Neural crest cell (in vitro differentiated cells): ENCODE measurements around the gene ALKBH1. TPM values are rescaled to one million over a fixed set of nuclear protein-coding genes. Genes with fewer than 3 reads are reported as not detected.

Source experiments
- DNase-seq: peaks from one replicate; pipeline ENCODE4 v3.0.0; 2021; ENCODE audit warnings: low read depth, mixed read lengths, low spot score
- H3K27ac Mint-ChIP-seq: one replicate; pipeline ENCODE4 v1.8.0; 2021; ENCODE audit warnings: mild to moderate bottlenecking, mixed read lengths; ENCODE audit not compliant: unreplicated experiment
- H3K27me3 Mint-ChIP-seq: 2 replicates; pipeline ENCODE4 v1.8.0; 2021; ENCODE audit warnings: low read depth, mild to moderate bottlenecking, mixed read lengths
- H3K36me3 Mint-ChIP-seq: 2 replicates; pipeline ENCODE4 v1.8.0; 2021; ENCODE audit warnings: low read depth, mild to moderate bottlenecking, mixed read lengths
- H3K4me1 Mint-ChIP-seq: 2 replicates; pipeline ENCODE4 v1.8.0; 2021; ENCODE audit warnings: mixed read lengths
- H3K4me3 Mint-ChIP-seq: one replicate; pipeline ENCODE4 v1.8.0; 2021; ENCODE audit warnings: mild to moderate bottlenecking, mixed read lengths
- H3K9me3 Mint-ChIP-seq: 2 replicates; pipeline ENCODE4 v1.8.0; 2021; ENCODE audit warnings: mixed read lengths
- total RNA-seq: library from RNA; stranded (reverse); gene quantifications from 2 replicates; pipeline ENCODE4 v1.2.1, GENCODE V29; 2021
- TF ChIP-seq, protein P1 (sequence below): fragments of 200-600 bp; sonication (generic); conservative IDR thresholded peaks from 2 replicates; pipeline ENCODE4 v1.5.0; 2021; ENCODE audit warnings: antibody characterized with exemption, mild to moderate bottlenecking

Gene ALKBH1
- total RNA-seq, 1 donor from 2014 or later = 18.1 TPM

DNA sequence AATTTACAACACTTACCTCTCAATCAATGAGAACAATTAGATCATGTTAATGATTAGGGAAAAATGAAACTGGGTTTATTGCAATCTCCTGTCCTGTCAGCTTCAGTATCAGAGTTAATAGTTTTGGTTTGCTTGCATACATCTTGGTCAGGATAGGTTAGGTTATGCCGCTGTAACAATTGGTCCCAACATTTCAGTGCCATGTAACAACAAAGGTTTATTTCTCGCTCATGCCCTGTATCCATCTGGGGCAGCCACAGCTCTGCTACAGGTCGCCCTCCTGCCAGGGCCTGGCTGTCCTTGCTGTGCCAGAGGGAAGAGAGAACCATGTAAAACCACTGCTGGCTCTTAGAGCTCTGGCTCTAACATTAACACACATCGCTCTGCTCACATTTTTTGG, 60.9 kb downstream of the ALKBH1 start:
- no peaks in the 10 kb centered on the region for H3K9me3 Mint-ChIP-seq
- no peak overlapping the region for H3K4me3 Mint-ChIP-seq
- no peaks in the 10 kb centered on the region for H3K27me3 Mint-ChIP-seq
- H3K27ac Mint-ChIP-seq = no peak overlapping the region
- TF ChIP-seq, protein P1, sequence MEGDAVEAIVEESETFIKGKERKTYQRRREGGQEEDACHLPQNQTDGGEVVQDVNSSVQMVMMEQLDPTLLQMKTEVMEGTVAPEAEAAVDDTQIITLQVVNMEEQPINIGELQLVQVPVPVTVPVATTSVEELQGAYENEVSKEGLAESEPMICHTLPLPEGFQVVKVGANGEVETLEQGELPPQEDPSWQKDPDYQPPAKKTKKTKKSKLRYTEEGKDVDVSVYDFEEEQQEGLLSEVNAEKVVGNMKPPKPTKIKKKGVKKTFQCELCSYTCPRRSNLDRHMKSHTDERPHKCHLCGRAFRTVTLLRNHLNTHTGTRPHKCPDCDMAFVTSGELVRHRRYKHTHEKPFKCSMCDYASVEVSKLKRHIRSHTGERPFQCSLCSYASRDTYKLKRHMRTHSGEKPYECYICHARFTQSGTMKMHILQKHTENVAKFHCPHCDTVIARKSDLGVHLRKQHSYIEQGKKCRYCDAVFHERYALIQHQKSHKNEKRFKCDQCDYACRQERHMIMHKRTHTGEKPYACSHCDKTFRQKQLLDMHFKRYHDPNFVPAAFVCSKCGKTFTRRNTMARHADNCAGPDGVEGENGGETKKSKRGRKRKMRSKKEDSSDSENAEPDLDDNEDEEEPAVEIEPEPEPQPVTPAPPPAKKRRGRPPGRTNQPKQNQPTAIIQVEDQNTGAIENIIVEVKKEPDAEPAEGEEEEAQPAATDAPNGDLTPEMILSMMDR = no peak
- no peaks in the 10 kb centered on the region for H3K36me3 Mint-ChIP-seq
- H3K4me1 Mint-ChIP-seq = no peaks in the 10 kb centered on the region
- no peak for DNase-seq

DNA sequence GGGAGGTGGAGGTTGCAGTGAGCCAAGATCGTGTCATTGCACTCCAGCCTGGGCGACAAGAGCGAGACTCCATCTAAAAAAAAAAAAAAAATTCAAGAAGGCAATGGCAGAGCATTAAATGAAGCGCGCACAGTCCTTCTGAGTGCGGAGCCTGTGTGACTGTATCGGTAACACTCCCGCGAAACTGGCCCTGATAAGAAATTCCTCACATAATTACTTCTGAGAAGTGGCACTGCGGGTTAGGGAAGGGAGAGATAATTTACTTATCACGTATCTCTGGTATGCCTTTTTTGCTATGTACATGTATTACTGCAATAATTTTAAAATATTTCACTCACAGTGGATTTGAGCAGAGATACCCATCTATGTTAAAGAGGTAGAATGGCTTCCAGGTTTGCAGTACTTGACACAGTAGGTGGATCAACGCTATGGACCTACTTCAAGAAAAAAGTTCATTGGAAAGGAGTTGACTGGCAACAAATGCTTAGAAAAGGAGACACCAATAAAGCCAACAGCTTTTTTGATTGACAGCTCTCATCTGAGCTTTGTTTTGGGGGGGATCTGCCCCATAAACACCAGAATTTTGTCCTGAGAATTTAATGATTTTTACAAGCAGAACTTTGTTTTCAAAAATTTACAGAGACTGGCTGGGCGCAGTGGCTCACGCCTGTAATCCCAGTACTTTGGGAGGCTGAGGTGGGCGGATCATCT, 62.1 kb downstream of the ALKBH1 start:
- Mint-ChIP-seq H3K27me3 (no peaks in the 10 kb centered on the region), H3K27ac (no peak overlapping the region), H3K9me3 (no peaks in the 10 kb centered on the region), H3K4me3 (no peak overlapping the region), H3K4me1 (no peaks in the 10 kb centered on the region), H3K36me3 (no peaks in the 10 kb centered on the region)
- no peak for DNase-seq
- TF ChIP-seq, protein P1 = no peak

DNA sequence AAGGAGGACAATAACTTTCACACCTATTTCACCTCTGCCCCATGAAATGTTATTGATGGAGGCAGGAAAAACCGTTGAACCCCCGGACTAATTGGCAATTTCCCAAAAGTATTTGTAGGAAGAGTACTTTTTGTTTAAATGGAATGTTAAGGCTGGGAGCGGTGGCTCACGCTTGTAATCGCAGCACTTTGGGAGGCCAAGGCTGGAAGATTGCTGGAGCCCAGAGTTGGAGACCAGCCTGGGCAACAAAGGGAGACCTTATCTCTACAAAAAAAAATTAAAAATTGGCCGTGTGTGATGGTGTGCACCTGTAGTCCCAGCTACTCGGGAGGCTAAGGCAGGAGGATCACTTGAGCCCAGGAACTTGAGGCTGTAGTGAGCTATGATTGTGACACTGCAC, 65.4 kb downstream of the ALKBH1 start:
- DNase-seq = no peak
- Mint-ChIP-seq H3K36me3 (no peaks in the 10 kb centered on the region), H3K4me3 (no peak overlapping the region), H3K4me1 (no peaks in the 10 kb centered on the region), H3K27me3 (no peaks in the 10 kb centered on the region), H3K9me3 (no peaks in the 10 kb centered on the region), H3K27ac (no peak overlapping the region)
- TF ChIP-seq, protein P1 = no peak

DNA sequence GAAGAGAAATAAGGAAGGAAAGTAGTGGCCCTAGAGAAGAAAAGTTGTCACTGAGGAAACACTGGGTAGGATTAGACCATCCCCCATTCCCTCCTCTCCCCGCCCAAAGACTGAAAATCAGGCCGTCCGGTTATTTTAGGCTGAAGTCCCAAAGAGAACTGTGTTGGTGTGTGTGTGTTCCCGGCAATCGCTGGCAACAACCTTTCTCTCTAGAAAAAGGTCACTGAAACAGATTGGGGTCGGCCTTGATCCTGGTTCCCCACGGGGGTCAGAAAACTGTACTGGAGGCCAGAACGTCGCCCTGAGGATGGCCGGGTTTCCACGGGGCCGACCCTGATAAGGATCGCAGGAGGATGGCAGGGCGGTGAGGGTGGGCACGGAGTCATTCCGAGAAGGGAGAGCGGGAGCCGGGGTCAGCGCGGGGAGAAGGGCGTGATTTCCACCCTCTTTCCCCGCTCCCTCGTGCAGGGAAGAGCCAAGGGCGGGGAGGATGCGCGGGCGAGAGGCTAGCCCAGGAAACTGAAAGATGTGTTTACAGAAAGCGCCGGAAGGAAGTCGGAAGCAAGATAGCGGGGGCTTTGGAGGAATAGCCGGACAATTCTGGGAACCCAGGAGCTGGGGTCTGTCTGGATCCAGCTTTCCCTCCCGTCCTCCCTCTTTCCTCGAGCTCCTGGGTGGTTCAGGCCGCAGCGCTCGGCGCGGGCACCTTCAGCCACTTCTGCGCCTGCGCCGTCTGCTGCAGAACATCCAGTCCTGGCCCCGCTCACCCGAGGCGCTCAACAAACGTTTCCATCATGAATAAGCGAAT, 66.1 kb downstream of the ALKBH1 start:
- H3K4me3 Mint-ChIP-seq = no peak overlapping the region
- no peak overlapping the region for H3K27ac Mint-ChIP-seq
- no peak for DNase-seq

DNA sequence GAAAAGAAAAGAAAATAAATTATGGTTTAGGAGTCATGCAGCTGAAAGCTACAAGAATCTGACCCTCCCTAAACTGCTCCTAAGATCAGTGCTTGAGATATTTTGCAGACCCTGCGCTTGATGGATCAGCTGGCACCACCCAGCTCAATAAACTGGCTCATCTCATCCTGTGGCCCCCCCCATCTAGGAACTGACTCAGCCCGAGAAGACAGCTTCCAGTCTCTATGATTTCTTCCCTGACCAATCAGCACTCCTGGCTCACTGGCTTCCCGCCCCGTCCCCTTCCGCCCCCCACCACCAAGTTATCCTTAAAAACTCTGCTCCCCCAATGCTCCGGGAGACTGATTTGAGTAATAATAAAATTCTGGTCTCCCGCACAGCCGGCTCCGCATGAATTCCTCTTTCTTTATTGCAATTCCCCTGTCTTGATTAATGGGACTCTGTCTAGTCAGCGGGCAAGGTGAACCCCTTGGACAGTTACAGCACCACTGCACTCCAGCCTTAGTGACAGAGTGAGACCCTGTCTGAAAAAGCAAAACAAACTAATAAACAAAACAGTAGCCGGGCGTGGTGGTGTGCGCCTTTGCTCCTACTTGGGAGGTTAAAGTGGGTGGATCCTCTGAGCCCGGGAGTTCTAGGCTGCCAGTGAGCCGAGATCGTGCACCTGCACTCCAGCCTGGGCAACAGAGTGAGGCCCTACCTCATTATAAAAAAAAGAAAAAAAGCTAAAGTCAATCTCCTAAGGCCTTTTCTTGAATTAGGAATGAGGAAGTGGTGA, 66.9 kb downstream of the ALKBH1 start:
- TF ChIP-seq, protein P1 = no peak
- Mint-ChIP-seq H3K27me3 (no peaks in the 10 kb centered on the region), H3K27ac (no peak overlapping the region), H3K4me1 (no peaks in the 10 kb centered on the region), H3K4me3 (no peak overlapping the region), H3K36me3 (no peaks in the 10 kb centered on the region), H3K9me3 (peaks cover 3% of the 10 kb centered on the region)
- no peak for DNase-seq

More for the DNA sequence above, 66.1 kb downstream of the ALKBH1 start:
- H3K4me1 Mint-ChIP-seq = no peaks in the 10 kb centered on the region
- H3K36me3 Mint-ChIP-seq = no peaks in the 10 kb centered on the region
- peaks cover 3% of the 10 kb centered on the region for H3K9me3 Mint-ChIP-seq
- H3K27me3 Mint-ChIP-seq = no peaks in the 10 kb centered on the region
- TF ChIP-seq, protein P1 = no peak
